NCI-H526 treated with DMSO at 0.1 percent for 48 hours (cell line): ENCODE measurements around the gene MYO1H.

ENCODE experiments used
- DNase-seq: peaks from one replicate; lab custom pipeline; 2025; lab: John Stamatoyannopoulos, UW

MYO1H gene

DNA sequence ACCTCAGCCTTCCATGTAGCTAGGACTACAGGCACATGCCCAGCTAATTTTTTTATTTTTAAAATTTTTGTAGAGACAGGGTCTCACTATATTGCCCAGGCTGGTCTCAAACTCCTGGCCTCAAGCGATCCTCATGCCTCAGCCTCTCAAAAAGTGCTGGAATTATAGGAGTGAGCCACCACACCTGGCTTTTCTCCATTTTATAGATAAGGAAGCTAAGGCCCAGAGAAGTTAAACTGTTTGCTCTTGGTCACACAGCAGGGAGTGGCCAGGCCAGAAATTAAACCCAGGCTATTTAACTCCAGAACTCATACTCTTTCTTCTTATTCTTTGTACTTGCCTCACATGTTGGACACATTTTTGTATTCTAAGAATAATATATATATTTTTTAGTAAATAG is 146.2 kb downstream of the MYO1H start:
- no peak for DNase-seq

DNA sequence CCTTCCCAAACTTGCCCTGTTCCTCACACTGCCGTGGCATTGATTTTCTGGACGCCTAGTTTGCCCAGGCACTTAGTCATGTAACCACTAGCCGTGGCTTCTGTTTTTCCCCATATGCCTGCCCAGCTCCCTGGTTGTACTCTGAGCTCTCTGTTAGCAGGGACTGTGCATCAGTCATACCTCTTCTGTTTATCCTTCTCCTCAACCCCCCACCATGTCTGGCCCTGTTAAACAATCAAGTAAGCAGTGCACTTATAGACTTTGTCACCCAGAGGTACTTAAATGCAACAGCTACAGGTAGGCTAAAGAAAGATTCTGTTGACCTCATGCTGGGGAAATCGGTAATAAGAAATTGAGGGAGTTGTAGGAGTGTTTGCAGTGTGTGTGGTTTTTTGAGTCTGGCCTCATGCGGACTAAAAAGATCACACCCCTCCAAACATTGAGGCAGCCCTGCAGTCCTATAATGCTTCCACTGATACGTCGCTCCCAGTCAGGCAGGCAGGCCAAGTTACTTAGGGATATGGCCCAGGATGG is 146.7 kb downstream of the MYO1H start:
- DNase-seq: no peak

DNA sequence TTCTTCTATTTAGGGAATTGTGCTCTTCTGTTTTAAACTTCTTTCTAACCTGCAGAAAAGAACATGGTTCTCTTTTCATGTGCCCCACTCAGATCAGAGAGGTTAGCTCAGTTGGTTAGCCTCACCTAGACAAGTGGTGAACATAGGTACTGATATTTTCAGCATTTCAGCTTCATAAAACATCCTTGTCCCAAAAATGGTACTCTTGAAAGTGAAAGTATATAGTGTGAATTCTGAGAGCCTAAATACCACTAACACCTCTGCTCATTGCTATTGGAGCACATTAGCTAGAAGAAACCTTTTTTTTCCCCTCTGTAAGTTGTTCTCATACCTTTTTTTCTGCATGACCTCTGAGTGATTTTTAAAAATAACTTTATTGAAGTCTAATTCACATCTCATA is 147.3 kb downstream of the MYO1H start:
- no peak for DNase-seq

DNA sequence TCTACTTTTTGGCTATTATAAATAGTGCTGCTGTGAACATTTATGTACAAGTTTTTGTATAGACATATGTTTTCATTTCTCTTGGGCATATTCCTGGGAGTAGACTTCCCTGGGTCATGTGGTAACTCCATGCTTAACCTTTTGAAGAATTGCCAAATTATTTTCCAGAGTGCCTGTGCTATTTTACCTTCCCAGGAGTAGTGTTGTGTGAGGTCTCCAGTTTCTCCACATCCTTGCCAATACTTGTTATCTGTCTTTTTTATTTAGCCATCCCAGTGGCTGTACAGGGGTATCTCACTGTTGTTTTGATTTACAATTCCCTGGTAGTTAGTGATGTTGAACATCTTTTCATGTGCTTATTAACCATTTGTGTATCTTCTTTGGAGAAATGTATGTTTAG is 148.6 kb downstream of the MYO1H start:
- no peak for DNase-seq

DNA sequence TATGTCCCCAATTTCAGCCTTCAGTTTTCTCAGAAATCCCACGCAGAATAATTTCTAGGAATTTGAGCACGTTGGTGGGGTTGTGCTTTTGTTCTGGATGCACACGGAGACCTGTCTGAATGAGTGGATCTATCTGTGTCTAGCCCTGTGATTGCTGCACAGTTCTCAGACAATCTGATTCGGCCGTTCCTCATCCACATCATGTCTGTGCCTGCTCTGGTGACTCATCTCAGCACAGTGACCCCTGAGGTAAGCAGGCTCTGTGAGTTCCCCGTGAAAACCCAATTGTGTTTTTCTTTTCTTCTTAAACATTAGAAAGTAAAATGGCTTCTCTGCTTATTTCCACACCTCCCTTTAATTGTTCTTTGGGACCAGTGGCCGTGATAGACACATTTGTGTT is 150.0 kb downstream of the MYO1H start:
- no peak for DNase-seq
